Upper lobe of left lung (tissue), 4 donors: ENCODE measurements around the gene RAB30.

ENCODE experiments used
- CTCF ChIP-seq, 6 experiments: fragments of 450-650 bp in 4 of 6; fragments of 200-600 bp in 2 of 6; sonication (generic) in 2 of 6; IDR thresholded peaks; one replicate each; pipeline ENCODE4 v1.5.1; 2016 to 2019; ENCODE audit warnings: antibody characterized with exemption in 6 of 6
- EP300 ChIP-seq, 4 donors: sonication (generic); formaldehyde crosslinking; IDR thresholded peaks; one replicate each; pipeline ENCODE4 v1.5.1; 2017; ENCODE audit warnings: antibody characterized with exemption in 4 of 4, control low read depth in 2 of 4
- POLR2A ChIP-seq, 4 donors: fragments of 450-650 bp; IDR thresholded peaks; one replicate each; pipeline ENCODE4 v1.5.1; 2016 to 2017; ENCODE audit warnings: antibody characterized with exemption in 4 of 4, mild to moderate bottlenecking in 2 of 4
- POLR2AphosphoS5 ChIP-seq, 2 donors: sonication (generic); formaldehyde crosslinking; IDR thresholded peaks; one replicate each; pipeline ENCODE4 v1.5.1; 2017; ENCODE audit warnings: antibody characterized with exemption in 2 of 2

GRCh38 chr11:83063073-83063754 is 8.5 kb downstream of the RAB30 start:
- no peak for TF ChIP-seq CTCF (IDR thresholded peaks at IDR 0.05)
- no peak for TF ChIP-seq EP300 (IDR thresholded peaks at IDR 0.05)
- TF ChIP-seq POLR2AphosphoS5 (IDR thresholded peaks at IDR 0.05): no peak
- no peak for TF ChIP-seq POLR2A (IDR thresholded peaks at IDR 0.05)
